ENCODE data around the gene FOXK1. TPM values are rescaled to one million over a fixed set of nuclear protein-coding genes. Genes with fewer than 3 reads are reported as not detected.
"Not testable (repeated sequence)": the region's sequence is repeated elsewhere in the genome, so short reads cannot be mapped to it uniquely, and the experiment has no call there.

FOXK1 gene
- total and polyA plus RNA-seq, 8 donors: 2.9 to 88.1 (median 21.6) TPM

DNA sequence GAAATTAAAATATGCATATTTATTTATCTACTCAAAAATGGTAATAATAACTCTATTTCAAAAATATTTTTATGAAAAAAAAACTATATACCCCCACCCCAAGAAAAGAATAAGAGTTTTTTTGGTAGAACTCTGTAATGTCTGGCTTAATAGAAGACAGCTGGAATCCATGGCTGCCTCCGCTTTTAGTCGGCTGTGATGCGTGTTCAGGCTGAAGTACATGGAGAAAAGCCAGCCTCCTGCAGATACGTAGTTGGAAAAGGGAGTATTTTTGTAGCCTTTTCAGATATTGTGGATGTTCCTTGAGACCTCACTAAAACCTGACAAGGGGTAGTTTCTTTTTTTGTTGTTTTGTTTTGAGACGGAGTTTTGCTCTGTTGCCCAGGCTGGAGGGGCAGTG lies 10.0 kb downstream of the FOXK1 start:
- peak in 1 of 2 donors; percentile 83 for DNase-seq
- H3K36me3 ChIP-seq: no peaks in the 10 kb centered on the region
- H3K4me1 ChIP-seq: peaks cover 20 to 86% (median 53%) of the 10 kb centered on the region in 4 donors
- H3K27me3 ChIP-seq: no peaks in the 10 kb centered on the region
- intact Hi-C loops (cut with DNase I; ENCODE audit: low total_unique reads): no loop called here
- no peaks in the 10 kb centered on the region for H3K9me3 ChIP-seq
- H3K27ac ChIP-seq: peak overlapping the region in 3 of 5 donors; percentile 46 to 81 (median 64)
- 61 to 87% (median 73%) methylated on average over 5 of the region's 5 CpGs for WGBS, 5 donors
- TF ChIP-seq, protein P1, sequence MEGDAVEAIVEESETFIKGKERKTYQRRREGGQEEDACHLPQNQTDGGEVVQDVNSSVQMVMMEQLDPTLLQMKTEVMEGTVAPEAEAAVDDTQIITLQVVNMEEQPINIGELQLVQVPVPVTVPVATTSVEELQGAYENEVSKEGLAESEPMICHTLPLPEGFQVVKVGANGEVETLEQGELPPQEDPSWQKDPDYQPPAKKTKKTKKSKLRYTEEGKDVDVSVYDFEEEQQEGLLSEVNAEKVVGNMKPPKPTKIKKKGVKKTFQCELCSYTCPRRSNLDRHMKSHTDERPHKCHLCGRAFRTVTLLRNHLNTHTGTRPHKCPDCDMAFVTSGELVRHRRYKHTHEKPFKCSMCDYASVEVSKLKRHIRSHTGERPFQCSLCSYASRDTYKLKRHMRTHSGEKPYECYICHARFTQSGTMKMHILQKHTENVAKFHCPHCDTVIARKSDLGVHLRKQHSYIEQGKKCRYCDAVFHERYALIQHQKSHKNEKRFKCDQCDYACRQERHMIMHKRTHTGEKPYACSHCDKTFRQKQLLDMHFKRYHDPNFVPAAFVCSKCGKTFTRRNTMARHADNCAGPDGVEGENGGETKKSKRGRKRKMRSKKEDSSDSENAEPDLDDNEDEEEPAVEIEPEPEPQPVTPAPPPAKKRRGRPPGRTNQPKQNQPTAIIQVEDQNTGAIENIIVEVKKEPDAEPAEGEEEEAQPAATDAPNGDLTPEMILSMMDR (IDR thresholded peaks at IDR 0.05): no peak
- TF ChIP-seq POLR2AphosphoS5 (IDR thresholded peaks at IDR 0.05) (no peak), POLR2A (IDR thresholded peaks at IDR 0.05) (no peak), EP300 (IDR thresholded peaks at IDR 0.05) (no peak)
- H3K4me3 ChIP-seq: no peak overlapping the region

DNA sequence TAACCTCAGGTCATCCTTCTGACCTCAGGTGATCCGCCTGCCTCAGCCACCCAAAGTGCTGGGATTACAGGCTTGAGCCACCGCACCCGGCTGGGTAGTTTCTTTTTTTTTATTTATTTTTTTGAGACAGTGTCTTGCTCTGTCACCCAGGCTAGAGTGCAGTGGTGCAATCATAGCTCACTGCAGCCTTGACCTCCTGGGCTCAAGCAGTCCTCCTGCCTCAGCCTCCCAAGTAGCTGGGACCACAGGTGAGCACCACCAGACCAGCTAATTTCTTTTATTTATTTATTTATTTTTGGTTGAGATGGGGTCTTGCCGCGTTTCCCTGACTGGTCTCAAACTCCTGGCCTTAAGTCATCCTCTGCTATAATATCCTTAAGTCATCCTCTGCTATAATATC lies 10.5 kb downstream of the FOXK1 start:
- Histone ChIP-seq H3K27ac (peak overlapping the region in 3 of 5 donors; percentile 46 to 81 (median 64)), H3K4me1 (peaks cover 17 to 83% (median 48%) of the 10 kb centered on the region in 4 donors)
- DNase-seq; H3K27me3 ChIP-seq; intact Hi-C loops (cut with DNase I; ENCODE audit: low total_unique reads); H3K4me3 ChIP-seq; H3K9me3 ChIP-seq; H3K36me3 ChIP-seq: not testable (repeated sequence)
- 58 to 88% (median 87%) methylated on average over 5 of the region's 5 CpGs for WGBS, 5 donors

DNA sequence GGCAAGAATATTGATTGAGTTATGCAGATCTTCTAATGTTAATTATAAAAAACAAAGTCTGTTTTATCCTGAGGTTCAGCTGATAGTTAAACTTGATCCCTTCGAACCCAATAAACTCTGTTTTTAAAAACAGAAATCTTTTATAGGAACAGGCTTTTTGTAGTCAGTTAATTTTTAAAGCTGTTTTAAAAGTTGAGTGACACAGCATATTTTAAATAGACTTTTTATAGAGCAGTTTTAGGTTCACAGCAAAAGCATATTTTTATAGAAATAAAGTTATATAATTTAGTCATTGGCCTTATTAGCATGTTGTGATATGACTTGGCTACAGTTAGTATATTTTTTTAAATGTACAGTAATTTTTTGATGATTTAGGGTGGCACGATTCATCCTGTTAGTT lies 11.1 kb downstream of the FOXK1 start:
- Histone ChIP-seq H3K9me3 (no peaks in the 10 kb centered on the region), H3K27ac (peak overlapping the region in 3 of 5 donors; percentile 73 to 81 (median 75)), H3K4me1 (peaks cover 17 to 82% (median 46%) of the 10 kb centered on the region in 4 donors), H3K27me3 (no peaks in the 10 kb centered on the region), H3K4me3 (no peak overlapping the region), H3K36me3 (no peaks in the 10 kb centered on the region)
- TF ChIP-seq, protein P1 (IDR thresholded peaks at IDR 0.05): no peak
- no peak for TF ChIP-seq EP300 (IDR thresholded peaks at IDR 0.05)
- WGBS, 5 donors: 83 to 91% (median 89%) methylated on average over 2 of the region's 2 CpGs
- intact Hi-C loops (cut with DNase I; ENCODE audit: low total_unique reads): no loop called here
- DNase-seq: no peak

DNA sequence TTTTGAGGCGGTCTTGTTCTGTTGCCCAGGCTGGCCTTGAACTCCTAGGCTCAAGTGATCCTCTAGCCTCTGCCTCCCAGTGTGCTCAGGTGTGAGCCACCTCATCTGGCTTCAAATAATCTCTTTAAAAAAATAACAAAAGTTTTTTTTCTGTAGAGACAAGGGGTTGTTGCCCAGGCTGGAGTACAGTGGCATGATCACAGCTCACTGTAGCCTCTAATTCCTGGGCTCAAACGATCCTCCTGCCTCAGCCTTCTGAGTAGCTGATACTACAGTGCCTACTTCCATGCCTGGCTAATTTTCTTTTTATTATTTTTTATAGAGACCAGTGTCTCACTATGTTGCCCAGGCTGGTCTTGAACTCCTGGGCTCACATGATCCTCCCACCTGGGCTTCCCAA lies 11.7 kb downstream of the FOXK1 start:
- intact Hi-C loops (cut with DNase I; ENCODE audit: low total_unique reads): no loop called here
- Histone ChIP-seq H3K4me1 (peaks cover 17 to 82% (median 44%) of the 10 kb centered on the region in 4 donors), H3K36me3 (no peaks in the 10 kb centered on the region), H3K27ac (peak overlapping the region in 3 of 5 donors; percentile 73 to 81 (median 75)), H3K27me3 (no peaks in the 10 kb centered on the region), H3K4me3 (no peak overlapping the region), H3K9me3 (no peaks in the 10 kb centered on the region)
- TF ChIP-seq POLR2AphosphoS5 (IDR thresholded peaks at IDR 0.05) (no peak), EP300 (IDR thresholded peaks at IDR 0.05) (no peak), POLR2A (IDR thresholded peaks at IDR 0.05) (no peak)
- TF ChIP-seq, protein P1 (IDR thresholded peaks at IDR 0.05): no peak
- WGBS, 5 donors: 90 to 96% (median 92%) methylated on average over 2 of the region's 2 CpGs
- no peak for DNase-seq

DNA sequence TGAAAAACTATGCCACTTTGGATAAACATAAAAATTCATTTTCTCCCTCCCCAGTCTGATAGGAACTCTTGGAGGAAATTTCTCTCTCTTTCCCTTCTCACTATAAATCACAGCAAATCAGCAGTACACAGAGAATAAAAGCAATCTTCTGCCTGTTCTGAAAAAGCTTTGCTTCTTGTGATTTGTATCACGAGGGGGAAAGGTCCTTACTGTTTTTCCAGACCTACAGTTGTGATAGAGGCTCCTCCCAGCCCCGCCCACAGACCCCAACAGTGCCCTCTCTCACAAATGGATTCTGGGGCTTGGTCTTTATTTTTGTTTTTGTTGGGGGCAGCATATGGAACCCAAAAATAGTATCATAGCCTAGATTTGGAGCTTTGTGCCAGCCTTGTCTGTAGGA lies 12.2 kb downstream of the FOXK1 start:
- H3K27me3 ChIP-seq: no peaks in the 10 kb centered on the region
- peak overlapping the region in 4 of 5 donors; percentile 68 to 81 (median 74) for H3K27ac ChIP-seq
- H3K4me3 ChIP-seq: no peak overlapping the region
- H3K4me1 ChIP-seq: peaks cover 17 to 82% (median 44%) of the 10 kb centered on the region in 4 donors
- DNase-seq: no peak
- 70 to 83% (median 73%) methylated on average over 2 of the region's 2 CpGs for WGBS, 5 donors
- intact Hi-C loops (cut with DNase I; ENCODE audit: low total_unique reads): no loop called here
- TF ChIP-seq POLR2A (IDR thresholded peaks at IDR 0.05) (no peak), EP300 (IDR thresholded peaks at IDR 0.05) (no peak), POLR2AphosphoS5 (IDR thresholded peaks at IDR 0.05) (no peak)
- TF ChIP-seq, protein P1 (IDR thresholded peaks at IDR 0.05): no peak
- H3K36me3 ChIP-seq: no peaks in the 10 kb centered on the region
- no peaks in the 10 kb centered on the region for H3K9me3 ChIP-seq
